ENCODE results near the gene ZBTB16.

The ZBTB16 gene

GRCh38 chr11:114232400-114233059, 173.0 kb downstream of the ZBTB16 start:
- no peaks in the 10 kb centered on the region for H3K27me3 ChIP-seq (ENCODE audit: control insufficient read depth in 3 of 3, insufficient read depth in 3 of 3, low read depth in 1 of 3, low read length in 3 of 3)
- peak overlapping the region; percentile 96 for H3K27ac ChIP-seq (replicated peaks; ENCODE audit: low read length)
- H2BK15ac ChIP-seq (ENCODE audit: low read length), result no peak overlapping the region
- peaks cover 5% of the 10 kb centered on the region for H3K79me1 ChIP-seq (ENCODE audit: low read depth, low read length)
- H2BK120ac ChIP-seq (ENCODE audit: low read depth, low read length), result no peak overlapping the region
- no peak overlapping the region for H3K4me2 ChIP-seq (ENCODE audit: insufficient read depth, low read length, poor library complexity, severe bottlenecking)
- H3K18ac ChIP-seq (ENCODE audit: low read length), result peak overlapping the region; percentile 25
- H4K8ac ChIP-seq (ENCODE audit: low read depth, low read length), result no peak overlapping the region
- H4K91ac ChIP-seq (ENCODE audit: low read depth, low read length, poor library complexity), result no peak overlapping the region
- H3K9ac ChIP-seq (ENCODE audit: low read depth, low read length, poor library complexity), result no peak overlapping the region
- H3K4ac ChIP-seq (ENCODE audit: low read length), result no peak overlapping the region
- H3K9me3 ChIP-seq (replicated peaks in 1 of 2; ENCODE audit: control insufficient read depth in 2 of 2, insufficient read depth in 1 of 2, low read depth in 1 of 2, low read length in 2 of 2), result peaks cover 0 to 4% of the 10 kb centered on the region in 2 donors
- no peaks in the 10 kb centered on the region for H3K36me3 ChIP-seq (replicated peaks in 1 of 2; ENCODE audit: control insufficient read depth in 2 of 2, insufficient read depth in 2 of 2, low read length in 2 of 2)
- H2BK5ac ChIP-seq (ENCODE audit: low read length), result peak overlapping the region; percentile 25
- H3K23ac ChIP-seq (ENCODE audit: low read depth, low read length, poor library complexity), result no peak overlapping the region
- H2BK12ac ChIP-seq (ENCODE audit: low read length), result no peak overlapping the region
- DNase-seq (ENCODE audit: low spot score), result peak; percentile 96
- no peak overlapping the region for H2AFZ ChIP-seq (ENCODE audit: low read length)
- H2AK5ac ChIP-seq (ENCODE audit: low read depth, low read length), result no peak overlapping the region
- WGBS, 2 donors (ENCODE audit: extremely low coverage in 2 of 2, insufficient read length in 2 of 2, insufficient replicate concordance in 1 of 2), result no CpG with 5 or more reads among the region's 18 CpGs
- no peak overlapping the region for H3K14ac ChIP-seq (ENCODE audit: low read length)
- H3K4me1 ChIP-seq (ENCODE audit: control insufficient read depth in 2 of 2, insufficient read depth in 1 of 2, low read depth in 1 of 2, low read length in 2 of 2), result peaks cover 48 to 61% of the 10 kb centered on the region in 2 donors
- H3K4me3 ChIP-seq (ENCODE audit: low read length in 2 of 2), result no peak overlapping the region

DNA sequence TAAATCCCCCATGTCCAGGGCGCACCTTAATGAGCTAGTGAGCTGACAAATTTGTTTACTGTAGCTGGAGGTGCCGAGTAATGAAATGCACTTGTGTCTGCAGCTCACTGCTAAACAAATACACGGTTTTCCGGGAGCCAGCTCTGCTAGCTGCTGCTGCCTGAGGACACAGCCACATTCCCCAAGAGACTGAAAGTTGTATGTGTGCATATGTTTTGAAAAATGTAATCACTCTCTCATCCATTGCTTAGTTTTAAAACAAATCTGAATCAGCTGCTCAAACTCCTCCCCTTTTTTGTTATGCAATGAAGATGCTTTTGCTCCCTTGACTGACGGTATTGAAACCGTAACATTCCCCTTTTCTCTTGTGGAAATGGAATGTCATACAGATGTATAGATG, 174.2 kb downstream of the ZBTB16 start:
- WGBS, 2 donors (ENCODE audit: extremely low coverage in 2 of 2, insufficient read length in 2 of 2, insufficient replicate concordance in 1 of 2), result no CpG with 5 or more reads among the region's 6 CpGs
- Histone ChIP-seq H3K36me3 (replicated peaks in 1 of 2; ENCODE audit: control insufficient read depth in 2 of 2, insufficient read depth in 2 of 2, low read length in 2 of 2) (no peaks in the 10 kb centered on the region), H4K8ac (ENCODE audit: low read depth, low read length) (no peak overlapping the region), H3K18ac (ENCODE audit: low read length) (no peak overlapping the region), H2AK5ac (ENCODE audit: low read depth, low read length) (no peak overlapping the region), H3K9ac (ENCODE audit: low read depth, low read length, poor library complexity) (no peak overlapping the region), H2BK12ac (ENCODE audit: low read length) (no peak overlapping the region), H4K91ac (ENCODE audit: low read depth, low read length, poor library complexity) (no peak overlapping the region), H3K4me2 (ENCODE audit: insufficient read depth, low read length, poor library complexity, severe bottlenecking) (no peak overlapping the region), H3K4me1 (ENCODE audit: control insufficient read depth in 2 of 2, insufficient read depth in 1 of 2, low read depth in 1 of 2, low read length in 2 of 2) (peaks cover 47 to 53% of the 10 kb centered on the region in 2 donors), H3K4ac (ENCODE audit: low read length) (no peak overlapping the region), H2BK5ac (ENCODE audit: low read length) (no peak overlapping the region), H2BK15ac (ENCODE audit: low read length) (no peak overlapping the region), H3K27ac (replicated peaks; ENCODE audit: low read length) (peak overlapping the region; percentile 98), H3K23ac (ENCODE audit: low read depth, low read length, poor library complexity) (no peak overlapping the region), H3K27me3 (ENCODE audit: control insufficient read depth in 3 of 3, insufficient read depth in 3 of 3, low read depth in 1 of 3, low read length in 3 of 3) (no peaks in the 10 kb centered on the region), H2BK120ac (ENCODE audit: low read depth, low read length) (no peak overlapping the region), H3K79me1 (ENCODE audit: low read depth, low read length) (peaks cover 7% of the 10 kb centered on the region), H3K4me3 (ENCODE audit: low read length in 2 of 2) (peak overlapping the region in 1 of 2 donors; percentile 42), H3K14ac (ENCODE audit: low read length) (no peak overlapping the region), H2AFZ (ENCODE audit: low read length) (no peak overlapping the region), H3K9me3 (replicated peaks in 1 of 2; ENCODE audit: control insufficient read depth in 2 of 2, insufficient read depth in 1 of 2, low read depth in 1 of 2, low read length in 2 of 2) (peaks cover 0 to 4% of the 10 kb centered on the region in 2 donors)
- DNase-seq (ENCODE audit: low spot score), result no peak

- Histone ChIP-seq H3K4me2 (ENCODE audit: insufficient read depth, low read length, poor library complexity, severe bottlenecking) (no peak overlapping the region), H3K9ac (ENCODE audit: low read depth, low read length, poor library complexity) (no peak overlapping the region), H2AK5ac (ENCODE audit: low read depth, low read length) (no peak overlapping the region), H3K4me3 (ENCODE audit: low read length in 2 of 2) (no peak overlapping the region), H3K36me3 (replicated peaks in 1 of 2; ENCODE audit: control insufficient read depth in 2 of 2, insufficient read depth in 2 of 2, low read length in 2 of 2) (peaks cover 2 to 8% of the 10 kb centered on the region in 2 donors), H4K91ac (ENCODE audit: low read depth, low read length, poor library complexity) (no peak overlapping the region), H2BK15ac (ENCODE audit: low read length) (peak overlapping the region; percentile 50), H2BK12ac (ENCODE audit: low read length) (no peak overlapping the region), H3K79me1 (ENCODE audit: low read depth, low read length) (peaks cover 14% of the 10 kb centered on the region), H4K8ac (ENCODE audit: low read depth, low read length) (no peak overlapping the region), H2BK120ac (ENCODE audit: low read depth, low read length) (no peak overlapping the region), H3K14ac (ENCODE audit: low read length) (no peak overlapping the region), H2BK5ac (ENCODE audit: low read length) (no peak overlapping the region), H3K23ac (ENCODE audit: low read depth, low read length, poor library complexity) (no peak overlapping the region), H3K27ac (replicated peaks; ENCODE audit: low read length) (no peak overlapping the region), H3K4ac (ENCODE audit: low read length) (no peak overlapping the region), H3K27me3 (ENCODE audit: control insufficient read depth in 3 of 3, insufficient read depth in 3 of 3, low read depth in 1 of 3, low read length in 3 of 3) (no peaks in the 10 kb centered on the region), H3K18ac (ENCODE audit: low read length) (no peak overlapping the region), H2AFZ (ENCODE audit: low read length) (no peak overlapping the region), H3K9me3 (replicated peaks in 1 of 2; ENCODE audit: control insufficient read depth in 2 of 2, insufficient read depth in 1 of 2, low read depth in 1 of 2, low read length in 2 of 2) (peaks cover 0 to 1% of the 10 kb centered on the region in 2 donors), H3K4me1 (ENCODE audit: control insufficient read depth in 2 of 2, insufficient read depth in 1 of 2, low read depth in 1 of 2, low read length in 2 of 2) (peaks cover 24 to 49% of the 10 kb centered on the region in 2 donors)
- no peak for DNase-seq (ENCODE audit: low spot score)
- WGBS, 2 donors (ENCODE audit: extremely low coverage in 2 of 2, insufficient read length in 2 of 2, insufficient replicate concordance in 1 of 2), result no CpG with 5 or more reads among the region's 3 CpGs
Observed at GRCh38 chr11:114236829-114237228, 177.3 kb downstream of the ZBTB16 start.

DNA sequence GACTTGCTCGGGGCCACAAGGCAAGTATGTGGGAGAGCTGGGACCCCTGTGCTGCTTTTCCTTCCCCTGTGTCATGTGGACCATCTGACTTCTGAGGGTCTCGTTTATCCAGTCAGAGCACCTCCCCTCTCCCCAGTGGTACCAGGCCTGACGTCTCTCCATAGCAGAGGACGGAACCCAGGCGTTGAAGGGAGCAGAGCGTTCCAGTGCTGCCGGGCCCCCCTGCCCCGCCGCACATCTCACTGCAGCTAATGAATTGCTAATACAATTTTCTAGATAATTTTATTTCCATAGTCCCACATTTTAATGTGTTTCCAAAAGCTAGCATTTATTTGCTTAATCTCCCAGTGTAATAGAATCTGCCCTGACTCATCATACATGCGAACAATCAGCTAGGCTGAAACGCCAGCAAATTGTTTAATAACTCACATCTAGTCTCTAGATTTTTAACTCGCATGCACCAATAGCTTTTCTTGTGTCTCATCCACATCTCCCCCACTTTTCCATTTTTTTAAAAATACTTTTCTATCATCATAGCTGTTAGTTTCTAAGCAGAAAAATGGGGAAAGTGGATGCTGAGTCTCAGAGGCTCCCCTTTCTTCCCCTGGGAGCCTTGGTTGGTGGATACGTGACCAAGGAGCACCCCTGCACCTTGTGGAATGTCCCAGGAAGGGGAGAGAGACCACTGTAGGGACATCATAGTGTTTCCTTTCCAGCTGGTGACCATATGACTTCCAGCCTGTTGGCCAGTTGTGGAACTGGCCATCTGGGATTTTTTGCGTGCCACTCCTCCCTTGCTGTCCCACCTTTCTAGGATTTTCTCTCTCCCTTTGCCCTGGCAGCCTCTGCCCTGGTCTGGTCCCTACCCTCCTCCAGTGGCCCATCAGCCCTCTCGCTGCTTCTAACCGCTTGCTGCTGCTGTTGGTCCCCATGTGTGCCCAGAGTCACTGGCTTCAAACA, 178.1 kb downstream of the ZBTB16 start:
- Histone ChIP-seq H3K36me3 (replicated peaks in 1 of 2; ENCODE audit: control insufficient read depth in 2 of 2, insufficient read depth in 2 of 2, low read length in 2 of 2) (peaks cover 7 to 15% of the 10 kb centered on the region in 2 donors), H4K8ac (ENCODE audit: low read depth, low read length) (no peak overlapping the region), H3K4me2 (ENCODE audit: insufficient read depth, low read length, poor library complexity, severe bottlenecking) (no peak overlapping the region), H3K79me1 (ENCODE audit: low read depth, low read length) (peaks cover 14% of the 10 kb centered on the region), H2BK15ac (ENCODE audit: low read length) (peak overlapping the region; percentile 73), H2BK120ac (ENCODE audit: low read depth, low read length) (no peak overlapping the region), H3K23ac (ENCODE audit: low read depth, low read length, poor library complexity) (peak overlapping the region; percentile 50), H3K4me3 (ENCODE audit: low read length in 2 of 2) (no peak overlapping the region), H3K27me3 (ENCODE audit: control insufficient read depth in 3 of 3, insufficient read depth in 3 of 3, low read depth in 1 of 3, low read length in 3 of 3) (no peaks in the 10 kb centered on the region), H2BK5ac (ENCODE audit: low read length) (no peak overlapping the region), H2AK5ac (ENCODE audit: low read depth, low read length) (peak overlapping the region; percentile 57), H3K4ac (ENCODE audit: low read length) (peak overlapping the region; percentile 60), H4K91ac (ENCODE audit: low read depth, low read length, poor library complexity) (peak overlapping the region; percentile 88), H3K4me1 (ENCODE audit: control insufficient read depth in 2 of 2, insufficient read depth in 1 of 2, low read depth in 1 of 2, low read length in 2 of 2) (peaks cover 17 to 45% of the 10 kb centered on the region in 2 donors), H3K9me3 (replicated peaks in 1 of 2; ENCODE audit: control insufficient read depth in 2 of 2, insufficient read depth in 1 of 2, low read depth in 1 of 2, low read length in 2 of 2) (no peaks in the 10 kb centered on the region), H3K9ac (ENCODE audit: low read depth, low read length, poor library complexity) (peak overlapping the region; percentile 64), H3K18ac (ENCODE audit: low read length) (peak overlapping the region; percentile 89), H3K27ac (replicated peaks; ENCODE audit: low read length) (no peak overlapping the region), H2AFZ (ENCODE audit: low read length) (no peak overlapping the region), H3K14ac (ENCODE audit: low read length) (no peak overlapping the region), H2BK12ac (ENCODE audit: low read length) (peak overlapping the region; percentile 67)
- no CpG with 5 or more reads among the region's 16 CpGs for WGBS, 2 donors (ENCODE audit: extremely low coverage in 2 of 2, insufficient read length in 2 of 2, insufficient replicate concordance in 1 of 2)
- DNase-seq (ENCODE audit: low spot score), result no peak

Measured in neuronal stem cell (in vitro differentiated cells).